HepG2 (cell line): ENCODE results near the gene RNU2-63P. TPM values are rescaled to one million over a fixed set of nuclear protein-coding genes. Genes with fewer than 3 reads are reported as not detected.

ENCODE experiments used
- ARID4A ChIP-seq: sonication (generic); formaldehyde crosslinking; IDR thresholded peaks from 2 replicates; pipeline ENCODE4 v1.5.0; 2020; ENCODE audit warnings: mild to moderate bottlenecking, missing genetic modification reagents, borderline replicate concordance
- ARNTL ChIP-seq: sonication (generic); formaldehyde crosslinking; IDR thresholded peaks from 2 replicates; pipeline ENCODE4 v1.4.0; 2020; ENCODE audit warnings: mild to moderate bottlenecking, missing genetic modification reagents
- KDM2A ChIP-seq: sonication (generic); formaldehyde crosslinking; IDR thresholded peaks from 2 replicates; pipeline ENCODE4 v1.4.0; 2020; ENCODE audit warnings: low read depth, missing genetic modification reagents, borderline replicate concordance
- KIAA2018 ChIP-seq: sonication (generic); formaldehyde crosslinking; IDR thresholded peaks from 2 replicates; pipeline ENCODE4 v1.5.0; 2020; ENCODE audit warnings: mild to moderate bottlenecking, missing genetic modification reagents, borderline replicate concordance
- KMT2A ChIP-seq: sonication (generic); formaldehyde crosslinking; IDR thresholded peaks from 2 replicates; pipeline ENCODE4 v1.4.0; 2020; ENCODE audit warnings: missing genetic modification reagents
- REPIN1 ChIP-seq: sonication (generic); formaldehyde crosslinking; IDR thresholded peaks from 2 replicates; pipeline ENCODE4 v1.8.0; 2022; ENCODE audit warnings: missing genetic modification reagents, low read depth, mild to moderate bottlenecking, borderline replicate concordance
- TSC22D2 ChIP-seq: sonication (generic); formaldehyde crosslinking; IDR thresholded peaks from 2 replicates; pipeline ENCODE4 v1.5.1; 2020; ENCODE audit warnings: missing genetic modification reagents, mild to moderate bottlenecking, borderline replicate concordance
- ZBTB38 ChIP-seq: sonication (generic); formaldehyde crosslinking; IDR thresholded peaks from 2 replicates; pipeline ENCODE4 v1.5.1; 2020; ENCODE audit warnings: mild to moderate bottlenecking, missing genetic modification reagents
- ZNF609 ChIP-seq: sonication (generic); formaldehyde crosslinking; IDR thresholded peaks from 2 replicates; pipeline ENCODE4 v1.4.0; 2020; ENCODE audit warnings: mild to moderate bottlenecking, missing genetic modification reagents, borderline replicate concordance
- polyA plus RNA-seq, 8 experiments: library from polyadenylated mRNA; depleted of rRNA in 3 of 8; stranded (reverse) in 7 of 8; unstranded in 1 of 8; fragments of >200 nt; fragmentation: Illumina TruSeq in 4 of 8; extraction: Trizol in 4 of 8; gene quantifications; 2 replicates each; pipeline versions ENCODE4 v1.2.1 to v1.2.3, GENCODE V29; 2011 to 2016; ENCODE audit warnings: low read depth in 4 of 8, missing spikeins in 1 of 8, mixed read lengths in 1 of 8; ENCODE audit not compliant: insufficient read depth in 1 of 8
- total RNA-seq, 5 experiments: library from RNA; depleted of rRNA; stranded (reverse); fragments of >200 nt; fragmentation: Illumina TruSeq; extraction: Trizol; gene quantifications; 2 replicates each; pipeline ENCODE4 v1.2.3, GENCODE V29; 2016; ENCODE audit warnings: low read depth in 1 of 5

RNU2-63P gene
- total and polyA plus RNA-seq, 2 of the 13 experiments (the other 11 are each of a cell fraction or from before 2014, with no cell fraction given), result 6.8 TPM; not detected in 1

GRCh38 chr2:88016960-88017779 is 823 bp upstream of the RNU2-63P start (continued):
- TF ChIP-seq ARID4A (CRISPR knock-in tag), result peak; percentile 78
- TF ChIP-seq ZNF609 (CRISPR knock-in tag), result no peak
- TF ChIP-seq ZBTB38 (CRISPR knock-in tag), result 0 out of 2 replicates have a peak, but pooled peaks have one; percentile 51
- no peak for TF ChIP-seq TSC22D2 (CRISPR knock-in tag)
- TF ChIP-seq KDM2A, result peak; percentile 69
- 0 out of 2 replicates have a peak, but pooled peaks have one; percentile 11 for TF ChIP-seq ARNTL (CRISPR knock-in tag)
- TF ChIP-seq KIAA2018 (CRISPR knock-in tag), result no peak
- TF ChIP-seq REPIN1 (CRISPR knock-in tag), result 0 out of 2 replicates have a peak, but pooled peaks have one; percentile 21
- TF ChIP-seq KMT2A (CRISPR knock-in tag), result no peak; the same call in 1 of the 2 replicates
